Measurements from ENCODE around the gene DIPK1C. TPM values are rescaled to one million over a fixed set of nuclear protein-coding genes. Genes with fewer than 3 reads are reported as not detected.

Gene DIPK1C
- total RNA-seq, 2 experiments from 2014 or later = not detected

- Histone ChIP-seq H3K4me3 (ENCODE audit: low read length) (no peak overlapping the region), H3K36me3 (ENCODE audit: insufficient read depth, low read length) (peaks cover 17% of the 10 kb centered on the region), H3K27ac (ENCODE audit: low read depth in 1 of 2, low read length in 2 of 2) (no peak overlapping the region), H3K4me1 (ENCODE audit: insufficient read depth, low read length) (peaks cover 47% of the 10 kb centered on the region), H3K9me3 (ENCODE audit: control insufficient read depth in 1 of 2, insufficient read depth in 1 of 2, low read length in 2 of 2) (no peaks in the 10 kb centered on the region), H3K27me3 (ENCODE audit: control insufficient read depth in 1 of 2, insufficient read depth in 2 of 2, low read length in 2 of 2) (no peaks in the 10 kb centered on the region)
- H3K27me3 Mint-ChIP-seq = no peaks in the 10 kb centered on the region
- POLR2A ChIA-PET = interaction anchor here (0.6 to 4.7 kb wide), 6 partner anchors 120 to 713 kb away, joined by 3 to 69 read pairs (median 4); partner anchors contain the start of gene TSHZ1
- TF ChIP-seq CTCF (IDR thresholded peaks at IDR 0.05) = no peak
- H3K36me3 Mint-ChIP-seq (ENCODE audit: low read depth) = peaks cover 57% of the 10 kb centered on the region
- H3K27ac Mint-ChIP-seq = peak overlapping the region; percentile 97
- intact Hi-C loops (cut with DNase I, micrococcal nuclease) = loop anchor here (1.0 to 10.0 kb wide), 5 partner anchors 99 to 1987 kb away; partner anchors contain the start of genes TSHZ1 (in 1 of the 2) and ZNF407 (in 1 of the 2)
- H3K4me1 Mint-ChIP-seq (ENCODE audit: low read depth) = peaks cover 61% of the 10 kb centered on the region
- no peaks in the 10 kb centered on the region for H3K9me3 Mint-ChIP-seq
- H3K4me3 Mint-ChIP-seq = peak overlapping the region; percentile 99
- ATAC-seq (ENCODE audit: poor library complexity) (no peak), DNase-seq (peak in 1 of 14 experiments; percentile 22)
- CTCF ChIA-PET = interaction anchor here (1.9 kb wide), 1 partner anchor 145 kb away, joined by 5 read pairs; no protein-coding TSS in a partner anchor
Measured at GRCh38 chr18:74497778-74498177, 40.7 kb upstream of the DIPK1C start.

GRCh38 chr18:74497324-74497676 lies 40.2 kb upstream of the DIPK1C start:
- no peaks in the 10 kb centered on the region for H3K27me3 ChIP-seq (ENCODE audit: control insufficient read depth in 1 of 2, insufficient read depth in 2 of 2, low read length in 2 of 2)
- intact Hi-C loops (cut with DNase I, micrococcal nuclease) = loop anchor here in 1 of 2 experiments (2.0 to 10.0 kb wide), 3 partner anchors 204 to 1988 kb away; partner anchors contain the start of gene TSHZ1
- peaks cover 53% of the 10 kb centered on the region for H3K36me3 Mint-ChIP-seq (ENCODE audit: low read depth)
- H3K27ac ChIP-seq (ENCODE audit: low read depth in 1 of 2, low read length in 2 of 2) = no peak overlapping the region
- peaks cover 47% of the 10 kb centered on the region for H3K4me1 ChIP-seq (ENCODE audit: insufficient read depth, low read length)
- POLR2A ChIA-PET = interaction anchor here (1.0 to 4.8 kb wide), 5 partner anchors 100 to 414 kb away, joined by 3 to 69 read pairs (median 18); partner anchors contain the start of gene ZNF407
- CTCF ChIA-PET = interaction anchor here (1.1 to 5.7 kb wide), 2 partner anchors 10 to 146 kb away, joined by 3 to 147 read pairs; no protein-coding TSS in a partner anchor
- peak overlapping the region; percentile 97 for H3K27ac Mint-ChIP-seq
- no peak for TF ChIP-seq CTCF (IDR thresholded peaks at IDR 0.05)
- DNase-seq (peak in 1 of 14 experiments; percentile 17), ATAC-seq (ENCODE audit: poor library complexity) (no peak)
- no peaks in the 10 kb centered on the region for H3K9me3 Mint-ChIP-seq
- H3K4me3 Mint-ChIP-seq = peak overlapping the region; percentile 99
- peaks cover 12% of the 10 kb centered on the region for H3K36me3 ChIP-seq (ENCODE audit: insufficient read depth, low read length)
- peak overlapping the region; percentile 80 for H3K4me3 ChIP-seq (ENCODE audit: low read length)
- peaks cover 0 to 1% of the 10 kb centered on the region in 2 experiments for H3K9me3 ChIP-seq (ENCODE audit: control insufficient read depth in 1 of 2, insufficient read depth in 1 of 2, low read length in 2 of 2)
- H3K27me3 Mint-ChIP-seq = no peaks in the 10 kb centered on the region
- peaks cover 61% of the 10 kb centered on the region for H3K4me1 Mint-ChIP-seq (ENCODE audit: low read depth)

- peak overlapping the region; percentile 80 for H3K4me3 ChIP-seq (ENCODE audit: low read length)
- peaks cover 61% of the 10 kb centered on the region for H3K4me1 Mint-ChIP-seq (ENCODE audit: low read depth)
- peak overlapping the region; percentile 99 for H3K4me3 Mint-ChIP-seq
- ATAC-seq (ENCODE audit: poor library complexity) (peak; percentile 2), DNase-seq (peak in 7 of 14 experiments; percentile 10 to 74 (median 24))
- H3K9me3 ChIP-seq (ENCODE audit: control insufficient read depth in 1 of 2, insufficient read depth in 1 of 2, low read length in 2 of 2) = peaks cover 0 to 4% of the 10 kb centered on the region in 2 experiments
- H3K27ac ChIP-seq (ENCODE audit: low read depth in 1 of 2, low read length in 2 of 2) = peak overlapping the region; percentile 76 to 86
- H3K36me3 Mint-ChIP-seq (ENCODE audit: low read depth) = peaks cover 47% of the 10 kb centered on the region
- CTCF ChIA-PET = interaction anchor here (0.6 to 5.7 kb wide), 5 partner anchors 9 to 186 kb away, joined by 3 to 147 read pairs (median 4); no protein-coding TSS in a partner anchor
- no peaks in the 10 kb centered on the region for H3K27me3 Mint-ChIP-seq
- TF ChIP-seq CTCF (IDR thresholded peaks at IDR 0.05) = no peak
- peaks cover 8% of the 10 kb centered on the region for H3K36me3 ChIP-seq (ENCODE audit: insufficient read depth, low read length)
- no peaks in the 10 kb centered on the region for H3K27me3 ChIP-seq (ENCODE audit: control insufficient read depth in 1 of 2, insufficient read depth in 2 of 2, low read length in 2 of 2)
- H3K27ac Mint-ChIP-seq = peak overlapping the region; percentile 97
- POLR2A ChIA-PET = interaction anchor here (1.2 to 4.8 kb wide), 10 partner anchors 24 to 712 kb away, joined by 3 to 69 read pairs (median 8); partner anchors contain the start of genes PTGR3 and ZNF407
- no peaks in the 10 kb centered on the region for H3K9me3 Mint-ChIP-seq
- peaks cover 47% of the 10 kb centered on the region for H3K4me1 ChIP-seq (ENCODE audit: insufficient read depth, low read length)
- intact Hi-C loops (cut with DNase I, micrococcal nuclease) = loop anchor here in 1 of 2 experiments (2.0 to 10.0 kb wide), 3 partner anchors 204 to 1988 kb away; partner anchors contain the start of gene TSHZ1
Measured at GRCh38 chr18:74496508-74497323, 39.6 kb upstream of the DIPK1C start.
